ENCODE measurements around the gene ANTXR1. TPM values are rescaled to one million over a fixed set of nuclear protein-coding genes. Genes with fewer than 3 reads are reported as not detected.
A peak's percentile ranks its signal among the peaks of the same experiment; 100 is the strongest.

ANTXR1 gene
- total RNA-seq, 1 experiment from 2014 or later: 8.1 TPM

DNA sequence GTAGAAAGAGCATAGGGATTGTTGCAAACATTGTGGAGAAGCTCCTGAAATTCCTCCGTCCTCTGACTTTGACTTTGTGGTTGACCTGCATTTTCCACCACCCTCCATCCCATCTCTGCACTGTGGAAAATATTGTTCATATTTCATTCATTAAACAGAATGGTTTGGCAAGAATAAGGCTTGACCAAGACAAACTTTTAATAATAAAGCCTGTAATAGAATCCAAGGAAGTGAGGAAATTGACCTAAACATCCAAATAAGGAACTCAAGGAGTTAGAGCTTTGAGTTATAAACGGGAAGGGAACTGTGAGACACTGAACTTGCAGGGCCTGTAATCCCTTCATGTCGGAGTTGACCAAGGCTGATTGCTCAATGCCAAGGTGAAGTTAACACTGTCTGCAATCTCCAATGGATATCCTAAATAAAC lies 258.9 kb downstream of the ANTXR1 start:
- no peak for DNase-seq (ENCODE audit: low spot score)
- in situ Hi-C loops (cut with HindIII; ENCODE audit: low sequenced_read_pairs): no loop called here

- DNase-seq (ENCODE audit: low spot score): no peak
- in situ Hi-C loops (cut with HindIII; ENCODE audit: low sequenced_read_pairs): no loop called here
Observed at GRCh38 chr2:69272803-69273471, 260.0 kb downstream of the ANTXR1 start.

GRCh38 chr2:69275490-69275889 lies 262.5 kb downstream of the ANTXR1 start:
- DNase-seq (ENCODE audit: low spot score): no peak
- in situ Hi-C loops (cut with HindIII; ENCODE audit: low sequenced_read_pairs): no loop called here

DNA sequence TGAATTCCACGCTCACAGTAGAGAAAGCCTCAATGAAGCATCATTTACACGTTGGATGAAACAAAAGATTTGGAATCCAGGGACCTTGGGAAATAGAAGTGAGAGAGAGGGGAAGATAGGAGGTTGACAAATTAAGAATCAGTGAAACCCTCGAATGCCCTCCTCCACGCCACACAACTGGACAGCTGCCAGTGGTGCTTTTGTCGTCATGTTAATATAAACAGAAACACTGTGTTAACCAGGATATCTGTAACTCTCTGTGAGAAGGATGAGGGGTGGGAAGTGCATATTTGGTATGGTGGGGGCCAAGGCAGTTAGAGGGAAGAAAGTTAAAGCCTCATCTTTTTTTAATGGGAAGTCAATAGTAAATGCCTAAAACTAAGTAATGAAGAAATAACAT lies 265.4 kb downstream of the ANTXR1 start:
- in situ Hi-C loops (cut with HindIII; ENCODE audit: low sequenced_read_pairs): no loop called here
- no peak for DNase-seq (ENCODE audit: low spot score)

DNA sequence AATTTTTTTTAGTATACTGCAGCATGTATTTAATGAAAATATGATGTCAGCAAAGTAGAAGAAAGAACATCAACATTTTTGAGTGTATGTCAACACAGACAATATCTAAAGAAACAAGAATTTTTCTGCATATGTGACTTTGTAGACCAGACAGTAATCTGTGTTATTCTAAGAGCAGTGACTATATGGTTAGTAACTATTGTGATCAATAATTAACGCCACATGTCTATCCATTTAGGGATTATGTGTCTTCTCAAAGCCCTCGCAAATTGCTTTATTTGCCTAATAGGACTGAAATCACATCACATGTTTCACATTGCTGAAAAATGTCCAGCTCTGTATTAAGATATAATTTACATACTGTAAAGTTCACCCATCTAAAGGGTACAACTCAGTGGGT lies 266.2 kb downstream of the ANTXR1 start:
- in situ Hi-C loops (cut with HindIII; ENCODE audit: low sequenced_read_pairs): no loop called here
- no peak for DNase-seq (ENCODE audit: low spot score)

DNA sequence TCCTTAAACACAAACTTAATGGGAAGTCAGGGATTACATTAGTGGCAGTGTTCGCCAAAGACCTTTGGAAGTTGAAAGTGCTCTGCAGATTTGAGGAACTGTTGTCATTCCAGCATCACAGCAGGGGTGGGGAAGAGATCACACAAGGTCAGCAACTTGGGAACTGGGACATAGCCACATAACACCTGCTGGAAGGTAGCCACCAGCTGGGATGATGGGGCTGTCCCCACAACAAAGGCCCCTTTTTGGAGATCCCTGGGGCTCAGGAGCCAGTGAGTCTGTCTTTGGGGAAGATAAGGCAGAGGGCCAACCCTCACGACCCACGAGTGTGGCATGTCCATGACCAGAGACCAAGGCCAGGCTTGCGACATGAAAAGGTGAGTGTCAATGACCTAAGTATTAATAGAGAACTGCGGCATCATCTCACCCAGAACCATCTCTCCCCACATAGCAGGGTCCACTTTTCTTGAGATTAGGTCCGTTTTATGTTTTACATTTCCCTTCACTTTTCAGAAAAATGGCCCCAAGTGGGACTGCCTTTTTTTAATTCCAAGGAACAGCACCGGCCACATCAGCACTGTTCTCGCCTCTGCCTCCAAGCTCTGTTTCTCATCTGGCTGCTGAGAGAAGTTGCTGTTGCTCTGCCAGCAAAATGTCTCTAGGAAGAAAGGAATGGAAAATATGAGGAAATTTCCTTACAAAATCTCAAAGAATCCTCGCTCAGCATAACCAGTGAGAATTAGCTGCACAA lies 267.1 kb downstream of the ANTXR1 start:
- in situ Hi-C loops (cut with HindIII; ENCODE audit: low sequenced_read_pairs): no loop called here
- no peak for DNase-seq (ENCODE audit: low spot score)

- DNase-seq (ENCODE audit: low spot score): no peak
- in situ Hi-C loops (cut with HindIII; ENCODE audit: low sequenced_read_pairs): no loop called here
Observed at GRCh38 chr2:69280796-69281412, 267.9 kb downstream of the ANTXR1 start.

DNA sequence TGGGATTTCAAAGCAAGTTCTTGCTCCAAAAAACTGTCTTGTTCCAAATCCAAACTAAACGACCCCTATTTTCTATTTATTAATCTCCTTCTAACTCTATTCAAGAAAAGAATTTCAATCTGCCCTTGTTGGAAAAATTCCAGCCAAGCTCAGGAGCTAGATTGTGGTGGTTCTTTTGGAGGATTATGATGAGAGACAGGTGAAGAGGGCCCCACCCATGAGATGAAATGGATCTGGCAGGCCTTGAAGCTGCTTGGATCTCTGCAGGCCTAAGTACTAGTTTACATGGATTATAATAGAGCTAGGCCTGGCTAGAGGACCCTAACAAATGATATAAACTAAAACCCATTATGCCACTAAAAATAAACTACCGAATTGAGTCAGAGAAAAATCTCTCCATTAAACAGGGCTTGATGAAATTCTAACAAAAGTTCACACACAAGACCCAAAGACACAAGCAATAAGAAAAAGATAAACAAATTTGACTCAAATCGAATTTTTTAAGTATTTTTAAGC lies 272.5 kb downstream of the ANTXR1 start:
- no peak for DNase-seq (ENCODE audit: low spot score)
- in situ Hi-C loops (cut with HindIII; ENCODE audit: low sequenced_read_pairs): no loop called here

GRCh38 chr2:69287544-69287943 lies 274.6 kb downstream of the ANTXR1 start:
- DNase-seq (ENCODE audit: low spot score): no peak
- in situ Hi-C loops (cut with HindIII; ENCODE audit: low sequenced_read_pairs): no loop called here

DNA sequence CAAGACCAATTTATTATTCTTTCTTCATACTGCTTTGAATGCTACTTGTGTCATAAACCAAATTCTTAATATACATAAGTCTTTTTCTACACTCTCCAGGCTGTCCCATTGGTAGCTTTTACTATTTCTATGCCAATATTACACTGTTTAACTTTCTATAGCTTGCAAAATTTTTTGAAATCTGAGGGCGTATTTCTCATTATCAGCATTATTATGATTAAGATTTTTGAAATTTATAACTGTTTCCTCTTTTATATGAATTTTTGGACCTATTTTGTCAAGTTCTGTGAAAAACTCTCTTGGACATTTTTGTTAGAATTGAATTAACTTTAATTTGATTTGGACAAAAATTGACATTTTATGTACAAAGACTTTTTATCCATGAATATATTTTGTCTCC lies 275.4 kb downstream of the ANTXR1 start:
- in situ Hi-C loops (cut with HindIII; ENCODE audit: low sequenced_read_pairs): no loop called here

DNA sequence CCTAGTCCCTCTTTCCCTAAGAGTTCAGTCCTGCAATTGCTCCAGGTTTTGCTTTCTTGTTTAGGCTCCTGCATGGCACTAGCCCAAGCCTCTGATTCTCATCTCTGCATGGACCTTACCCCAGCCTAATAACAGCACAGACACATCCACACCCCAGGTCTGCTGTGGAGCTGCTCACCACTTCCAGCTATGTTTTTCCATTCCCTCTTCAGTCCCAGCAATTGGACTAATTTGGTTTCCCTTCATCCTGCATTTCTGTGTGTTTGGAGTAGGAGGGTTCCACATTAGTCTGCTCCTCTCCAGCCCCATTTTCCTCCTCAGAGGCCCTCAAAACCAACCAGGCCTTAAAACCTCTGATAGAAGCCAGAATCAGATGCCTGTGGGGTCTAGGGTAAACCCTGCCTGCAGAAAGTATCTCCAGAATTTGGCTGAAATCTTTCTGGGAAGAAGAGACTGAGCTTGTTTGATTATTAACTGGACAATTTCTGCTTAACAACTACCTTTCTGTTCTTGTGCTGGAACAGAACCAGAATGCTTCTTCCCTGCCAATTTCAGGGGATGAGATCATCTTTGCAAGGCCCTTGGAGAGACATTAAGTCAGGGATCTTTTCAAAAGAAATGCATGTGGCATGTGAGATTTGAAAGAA lies 278.1 kb downstream of the ANTXR1 start:
- DNase-seq (ENCODE audit: low spot score): peak; percentile 17
- in situ Hi-C loops (cut with HindIII; ENCODE audit: low sequenced_read_pairs): no loop called here

More for the DNA sequence above, 275.4 kb downstream of the ANTXR1 start:
- no peak for DNase-seq (ENCODE audit: low spot score)

GRCh38 chr2:69291721-69292120 lies 278.7 kb downstream of the ANTXR1 start:
- in situ Hi-C loops (cut with HindIII; ENCODE audit: low sequenced_read_pairs): no loop called here
- DNase-seq (ENCODE audit: low spot score): no peak

GRCh38 chr2:69292256-69292655 lies 279.3 kb downstream of the ANTXR1 start:
- DNase-seq (ENCODE audit: low spot score): no peak
- in situ Hi-C loops (cut with HindIII; ENCODE audit: low sequenced_read_pairs): no loop called here

DNA sequence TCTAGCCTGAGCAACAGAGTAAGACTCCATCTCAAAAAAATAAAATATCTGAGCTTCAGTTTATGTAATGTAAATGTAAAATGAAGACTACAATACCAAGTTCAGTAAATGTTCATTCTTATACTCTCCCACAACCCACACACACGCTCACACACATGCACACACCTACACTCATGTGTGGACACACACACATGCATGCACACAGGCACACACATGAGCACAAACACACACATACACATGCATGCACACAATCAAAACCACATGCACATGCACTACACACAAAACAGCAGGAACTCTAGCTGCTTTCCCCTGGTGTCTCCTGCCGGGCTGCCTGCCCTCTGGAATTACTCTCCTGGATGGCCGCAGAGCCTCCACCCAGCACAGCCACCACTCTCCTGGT lies 283.4 kb downstream of the ANTXR1 start:
- DNase-seq (ENCODE audit: low spot score): no peak
- in situ Hi-C loops (cut with HindIII; ENCODE audit: low sequenced_read_pairs): no loop called here

GRCh38 chr2:69297216-69297615 lies 284.2 kb downstream of the ANTXR1 start:
- DNase-seq (ENCODE audit: low spot score): no peak
- in situ Hi-C loops (cut with HindIII; ENCODE audit: low sequenced_read_pairs): no loop called here

DNA sequence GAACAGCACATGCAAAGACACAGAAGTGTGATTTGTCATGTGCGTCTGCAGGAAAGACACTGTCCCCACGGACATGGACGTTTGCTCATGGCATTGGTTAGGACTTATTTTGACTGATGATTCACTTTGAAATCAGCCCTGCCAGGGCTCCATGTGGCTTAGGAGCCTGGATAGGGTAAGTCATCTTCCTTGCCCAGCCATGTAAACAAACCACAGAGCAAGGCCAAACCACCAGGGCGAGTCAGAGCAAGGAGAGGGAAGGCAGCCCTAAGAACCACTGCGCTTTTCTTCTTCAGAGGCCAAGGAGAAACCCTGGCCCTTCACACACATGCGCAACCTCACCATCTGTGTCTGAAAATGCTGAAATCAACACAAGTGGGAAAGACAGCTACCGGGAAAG lies 285.3 kb downstream of the ANTXR1 start:
- in situ Hi-C loops (cut with HindIII; ENCODE audit: low sequenced_read_pairs): no loop called here
- DNase-seq (ENCODE audit: low spot score): no peak

- in situ Hi-C loops (cut with HindIII; ENCODE audit: low sequenced_read_pairs): no loop called here
- no peak for DNase-seq (ENCODE audit: low spot score)
Observed at GRCh38 chr2:69298862-69299261, 285.9 kb downstream of the ANTXR1 start.
